Measurements from ENCODE around the gene RTKN2.

The RTKN2 gene

GRCh38 chr10:62237506-62237905, 31.1 kb downstream of the RTKN2 start:
- H3K27ac ChIP-seq (replicated peaks), result no peak overlapping the region
- no peak for DNase-seq (ENCODE audit: low read depth in 1 of 2, low spot score in 1 of 2)
- no peaks in the 10 kb centered on the region for H3K27me3 ChIP-seq (ENCODE audit: insufficient read depth, poor library complexity, severe bottlenecking)
- TF ChIP-seq REST (IDR thresholded peaks at IDR 0.05; ENCODE audit: insufficient replicate concordance, low read depth), result no peak
- no peak for TF ChIP-seq GABPA (IDR thresholded peaks at IDR 0.05; ENCODE audit: low read depth)
- no peak for TF ChIP-seq SPI1 (IDR thresholded peaks at IDR 0.05; ENCODE audit: borderline replicate concordance, low read depth)
- TF ChIP-seq POLR2AphosphoS5 (IDR thresholded peaks at IDR 0.05; ENCODE audit: low read depth), result no peak
- no peak for TF ChIP-seq CTCF (IDR thresholded peaks at IDR 0.05; ENCODE audit: insufficient read depth, low read length)
- no peak overlapping the region for H3K4me3 ChIP-seq (replicated peaks; ENCODE audit: insufficient read depth, low read length)

GRCh38 chr10:62234077-62234605, 34.5 kb downstream of the RTKN2 start:
- no peak for DNase-seq (ENCODE audit: low read depth in 1 of 2, low spot score in 1 of 2)
- Histone ChIP-seq H3K27ac (replicated peaks) (no peak overlapping the region), H3K4me3 (replicated peaks; ENCODE audit: insufficient read depth, low read length) (no peak overlapping the region), H3K27me3 (ENCODE audit: insufficient read depth, poor library complexity, severe bottlenecking) (no peaks in the 10 kb centered on the region)
- TF ChIP-seq POLR2AphosphoS5 (IDR thresholded peaks at IDR 0.05; ENCODE audit: low read depth) (no peak), GABPA (IDR thresholded peaks at IDR 0.05; ENCODE audit: low read depth) (no peak), REST (IDR thresholded peaks at IDR 0.05; ENCODE audit: insufficient replicate concordance, low read depth) (no peak), CTCF (IDR thresholded peaks at IDR 0.05; ENCODE audit: insufficient read depth, low read length) (no peak), SPI1 (IDR thresholded peaks at IDR 0.05; ENCODE audit: borderline replicate concordance, low read depth) (no peak)

- no peak for DNase-seq (ENCODE audit: low read depth in 1 of 2, low spot score in 1 of 2)
- Histone ChIP-seq H3K27me3 (ENCODE audit: insufficient read depth, poor library complexity, severe bottlenecking) (no peaks in the 10 kb centered on the region), H3K27ac (replicated peaks) (no peak overlapping the region), H3K4me3 (replicated peaks; ENCODE audit: insufficient read depth, low read length) (no peak overlapping the region)
- TF ChIP-seq POLR2AphosphoS5 (IDR thresholded peaks at IDR 0.05; ENCODE audit: low read depth) (no peak), REST (IDR thresholded peaks at IDR 0.05; ENCODE audit: insufficient replicate concordance, low read depth) (no peak), SPI1 (IDR thresholded peaks at IDR 0.05; ENCODE audit: borderline replicate concordance, low read depth) (no peak), GABPA (IDR thresholded peaks at IDR 0.05; ENCODE audit: low read depth) (no peak), CTCF (IDR thresholded peaks at IDR 0.05; ENCODE audit: insufficient read depth, low read length) (no peak)
Observed at GRCh38 chr10:62233356-62234076, 35.1 kb downstream of the RTKN2 start.

Data from HL-60 (cell line).